ENCODE results near the gene ACAD10. TPM values are rescaled to one million over a fixed set of nuclear protein-coding genes. Genes with fewer than 3 reads are reported as not detected.

Gene ACAD10
- total RNA-seq, 1 experiment from 2014 or later = 29.1 TPM

DNA sequence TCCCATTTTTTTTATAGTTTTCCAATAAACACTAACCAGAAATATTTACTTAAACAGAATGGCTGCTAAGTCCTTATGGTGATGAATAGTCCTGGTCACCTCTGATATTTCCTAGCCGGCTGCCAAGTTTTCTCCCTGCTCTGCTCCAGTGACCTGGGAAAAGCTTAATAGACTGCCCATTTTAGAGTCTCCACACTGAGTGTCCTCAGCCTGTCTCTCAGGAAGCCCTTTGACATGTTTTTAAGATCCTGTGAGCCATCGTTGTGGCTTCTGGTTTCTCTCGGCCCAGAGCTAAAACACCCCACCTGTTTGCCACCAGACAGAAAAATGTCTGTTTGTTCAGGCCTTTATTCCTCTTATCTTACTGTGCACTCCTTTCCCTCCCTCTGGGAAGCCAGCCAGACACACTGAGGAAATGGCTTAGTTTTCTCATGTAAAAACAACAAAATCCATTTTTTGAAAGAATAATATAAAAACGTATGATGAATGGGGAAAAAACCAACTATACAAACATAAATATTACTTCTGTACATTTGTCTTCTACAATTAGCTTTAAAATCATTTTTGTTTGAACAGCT is 55.5 kb downstream of the ACAD10 start:
- Mint-ChIP-seq H3K27me3 (ENCODE audit: low read depth) (no peaks in the 10 kb centered on the region), H3K4me1 (no peaks in the 10 kb centered on the region), H3K4me3 (no peak overlapping the region), H3K36me3 (peaks cover 26% of the 10 kb centered on the region), H3K9me3 (no peaks in the 10 kb centered on the region), H3K27ac (no peak overlapping the region)
- DNase-seq (ENCODE audit: low spot score) (no peak), ATAC-seq (no peak)
- ChIA-PET POLR2A (no interaction called here), CTCF (no interaction called here)
- TF ChIP-seq MYBL2 (CRISPR knock-in tag; IDR thresholded peaks at IDR 0.05) (no peak), CREM (CRISPR knock-in tag; IDR thresholded peaks at IDR 0.05) (no peak), PRRX2 (CRISPR knock-in tag; IDR thresholded peaks at IDR 0.05) (no peak), MXD4 (CRISPR knock-in tag; IDR thresholded peaks at IDR 0.05; ENCODE audit: borderline replicate concordance) (no peak), ZBTB43 (CRISPR knock-in tag; IDR thresholded peaks at IDR 0.05) (no peak), TCF7 (CRISPR knock-in tag; IDR thresholded peaks at IDR 0.05; ENCODE audit: low read depth) (no peak), ETV6 (CRISPR knock-in tag; IDR thresholded peaks at IDR 0.05) (no peak), JUN (CRISPR knock-in tag; IDR thresholded peaks at IDR 0.05) (no peak), SP1 (CRISPR knock-in tag; conservative IDR thresholded peaks at IDR 0.05) (no peak), ZNF532 (CRISPR knock-in tag; IDR thresholded peaks at IDR 0.05; ENCODE audit: borderline replicate concordance) (no peak), ZNF396 (CRISPR knock-in tag; IDR thresholded peaks at IDR 0.05; ENCODE audit: borderline replicate concordance) (no peak), OVOL2 (CRISPR knock-in tag; IDR thresholded peaks at IDR 0.05; ENCODE audit: borderline replicate concordance) (no peak)
- TF ChIP-seq, protein P1, sequence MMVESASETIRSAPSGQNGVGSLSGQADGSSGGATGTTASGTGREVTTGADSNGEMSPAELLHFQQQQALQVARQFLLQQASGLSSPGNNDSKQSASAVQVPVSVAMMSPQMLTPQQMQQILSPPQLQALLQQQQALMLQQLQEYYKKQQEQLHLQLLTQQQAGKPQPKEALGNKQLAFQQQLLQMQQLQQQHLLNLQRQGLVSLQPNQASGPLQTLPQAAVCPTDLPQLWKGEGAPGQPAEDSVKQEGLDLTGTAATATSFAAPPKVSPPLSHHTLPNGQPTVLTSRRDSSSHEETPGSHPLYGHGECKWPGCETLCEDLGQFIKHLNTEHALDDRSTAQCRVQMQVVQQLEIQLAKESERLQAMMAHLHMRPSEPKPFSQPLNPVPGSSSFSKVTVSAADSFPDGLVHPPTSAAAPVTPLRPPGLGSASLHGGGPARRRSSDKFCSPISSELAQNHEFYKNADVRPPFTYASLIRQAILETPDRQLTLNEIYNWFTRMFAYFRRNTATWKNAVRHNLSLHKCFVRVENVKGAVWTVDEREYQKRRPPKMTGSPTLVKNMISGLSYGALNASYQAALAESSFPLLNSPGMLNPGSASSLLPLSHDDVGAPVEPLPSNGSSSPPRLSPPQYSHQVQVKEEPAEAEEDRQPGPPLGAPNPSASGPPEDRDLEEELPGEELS (CRISPR knock-in tag; IDR thresholded peaks at IDR 0.05) = no peak
- TF ChIP-seq, protein P2, sequence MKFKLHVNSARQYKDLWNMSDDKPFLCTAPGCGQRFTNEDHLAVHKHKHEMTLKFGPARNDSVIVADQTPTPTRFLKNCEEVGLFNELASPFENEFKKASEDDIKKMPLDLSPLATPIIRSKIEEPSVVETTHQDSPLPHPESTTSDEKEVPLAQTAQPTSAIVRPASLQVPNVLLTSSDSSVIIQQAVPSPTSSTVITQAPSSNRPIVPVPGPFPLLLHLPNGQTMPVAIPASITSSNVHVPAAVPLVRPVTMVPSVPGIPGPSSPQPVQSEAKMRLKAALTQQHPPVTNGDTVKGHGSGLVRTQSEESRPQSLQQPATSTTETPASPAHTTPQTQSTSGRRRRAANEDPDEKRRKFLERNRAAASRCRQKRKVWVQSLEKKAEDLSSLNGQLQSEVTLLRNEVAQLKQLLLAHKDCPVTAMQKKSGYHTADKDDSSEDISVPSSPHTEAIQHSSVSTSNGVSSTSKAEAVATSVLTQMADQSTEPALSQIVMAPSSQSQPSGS (CRISPR knock-in tag; IDR thresholded peaks at IDR 0.05; ENCODE audit: borderline replicate concordance, low read depth) = no peak
- TF ChIP-seq, protein P3, sequence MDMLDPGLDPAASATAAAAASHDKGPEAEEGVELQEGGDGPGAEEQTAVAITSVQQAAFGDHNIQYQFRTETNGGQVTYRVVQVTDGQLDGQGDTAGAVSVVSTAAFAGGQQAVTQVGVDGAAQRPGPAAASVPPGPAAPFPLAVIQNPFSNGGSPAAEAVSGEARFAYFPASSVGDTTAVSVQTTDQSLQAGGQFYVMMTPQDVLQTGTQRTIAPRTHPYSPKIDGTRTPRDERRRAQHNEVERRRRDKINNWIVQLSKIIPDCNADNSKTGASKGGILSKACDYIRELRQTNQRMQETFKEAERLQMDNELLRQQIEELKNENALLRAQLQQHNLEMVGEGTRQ (CRISPR knock-in tag; IDR thresholded peaks at IDR 0.05) = no peak
- TF ChIP-seq, protein P4, sequence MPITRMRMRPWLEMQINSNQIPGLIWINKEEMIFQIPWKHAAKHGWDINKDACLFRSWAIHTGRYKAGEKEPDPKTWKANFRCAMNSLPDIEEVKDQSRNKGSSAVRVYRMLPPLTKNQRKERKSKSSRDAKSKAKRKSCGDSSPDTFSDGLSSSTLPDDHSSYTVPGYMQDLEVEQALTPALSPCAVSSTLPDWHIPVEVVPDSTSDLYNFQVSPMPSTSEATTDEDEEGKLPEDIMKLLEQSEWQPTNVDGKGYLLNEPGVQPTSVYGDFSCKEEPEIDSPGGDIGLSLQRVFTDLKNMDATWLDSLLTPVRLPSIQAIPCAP (CRISPR knock-in tag; IDR thresholded peaks at IDR 0.05) = no peak
- TF ChIP-seq, protein P5, sequence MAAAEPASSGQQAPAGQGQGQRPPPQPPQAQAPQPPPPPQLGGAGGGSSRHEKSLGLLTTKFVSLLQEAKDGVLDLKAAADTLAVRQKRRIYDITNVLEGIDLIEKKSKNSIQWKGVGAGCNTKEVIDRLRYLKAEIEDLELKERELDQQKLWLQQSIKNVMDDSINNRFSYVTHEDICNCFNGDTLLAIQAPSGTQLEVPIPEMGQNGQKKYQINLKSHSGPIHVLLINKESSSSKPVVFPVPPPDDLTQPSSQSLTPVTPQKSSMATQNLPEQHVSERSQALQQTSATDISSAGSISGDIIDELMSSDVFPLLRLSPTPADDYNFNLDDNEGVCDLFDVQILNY (CRISPR knock-in tag; IDR thresholded peaks at IDR 0.05) = no peak
